Fibroblast of skin of right biceps (primary cell): Measurements from ENCODE around the gene TBCD.
A peak's percentile ranks its signal among the peaks of the same experiment; 100 is the strongest.

Experiments
- DNase-seq: peaks from one replicate; pipeline ENCODE4 v3.0.0-alpha.2; 2013

Gene TBCD

GRCh38 chr17:82909322-82909904, 157.5 kb downstream of the TBCD start:
- DNase-seq: no peak

- DNase-seq: no peak
Observed at GRCh38 chr17:82910041-82910481, 158.2 kb downstream of the TBCD start.

GRCh38 chr17:82910770-82911169, 158.9 kb downstream of the TBCD start:
- no peak for DNase-seq

GRCh38 chr17:82911822-82912221, 160.0 kb downstream of the TBCD start:
- DNase-seq: no peak

GRCh38 chr17:82912484-82913089, 160.7 kb downstream of the TBCD start:
- DNase-seq: no peak

- no peak for DNase-seq
Observed at GRCh38 chr17:82913304-82914043, 161.6 kb downstream of the TBCD start.

- DNase-seq: no peak
Observed at GRCh38 chr17:82914375-82914774, 162.5 kb downstream of the TBCD start.

GRCh38 chr17:82915010-82915756, 163.3 kb downstream of the TBCD start:
- no peak for DNase-seq

GRCh38 chr17:82915757-82916027, 163.8 kb downstream of the TBCD start:
- DNase-seq: no peak

- peak; percentile 51 for DNase-seq
Observed at GRCh38 chr17:82917699-82918345, 166.0 kb downstream of the TBCD start.

GRCh38 chr17:82918508-82918907, 166.6 kb downstream of the TBCD start:
- DNase-seq: no peak

GRCh38 chr17:82920150-82920549, 168.3 kb downstream of the TBCD start:
- no peak for DNase-seq

GRCh38 chr17:82920715-82921114, 168.8 kb downstream of the TBCD start:
- DNase-seq: no peak

GRCh38 chr17:82921426-82921825, 169.6 kb downstream of the TBCD start:
- no peak for DNase-seq

GRCh38 chr17:82922646-82923045, 170.8 kb downstream of the TBCD start:
- no peak for DNase-seq

GRCh38 chr17:82923366-82924113, 171.7 kb downstream of the TBCD start:
- DNase-seq: no peak

- no peak for DNase-seq
Observed at GRCh38 chr17:82924214-82924613, 172.3 kb downstream of the TBCD start.

- no peak for DNase-seq
Observed at GRCh38 chr17:82924812-82925211, 172.9 kb downstream of the TBCD start.

- DNase-seq: no peak
Observed at GRCh38 chr17:82925336-82925735, 173.5 kb downstream of the TBCD start.

- DNase-seq: no peak
Observed at GRCh38 chr17:82926081-82926480, 174.2 kb downstream of the TBCD start.

- DNase-seq: no peak
Observed at GRCh38 chr17:82926716-82927115, 174.9 kb downstream of the TBCD start.

GRCh38 chr17:82927311-82927660, 175.4 kb downstream of the TBCD start:
- no peak for DNase-seq
